ENCODE measurements around the gene BOLA1. TPM values are rescaled to one million over a fixed set of nuclear protein-coding genes. Genes with fewer than 3 reads are reported as not detected.

BOLA1 gene
- total RNA-seq, 4 donors from 2014 or later = 7.4 to 61.0 (median 31.5) TPM

GRCh38 chr1:149925751-149926150 is 26.4 kb downstream of the BOLA1 start:
- intact Hi-C loops (cut with DNase I; ENCODE audit: low total_unique reads) = loop anchor here (5.0 kb wide), 1 partner anchor 33 kb away; no protein-coding TSS in a partner anchor
- no peak overlapping the region for H3K27ac ChIP-seq

GRCh38 chr1:149926296-149926695 is 26.9 kb downstream of the BOLA1 start:
- Histone ChIP-seq H3K4me3 (peak overlapping the region in 1 of 4 donors; percentile 98), H3K4me1 (peaks cover 20 to 62% (median 34%) of the 10 kb centered on the region in 4 donors), H3K36me3 (peaks cover 0 to 58% (median 26%) of the 10 kb centered on the region in 4 donors), H3K9me3 (no peaks in the 10 kb centered on the region), H3K27ac (no peak overlapping the region), H3K27me3 (no peaks in the 10 kb centered on the region)
- TF ChIP-seq POLR2AphosphoS5 (IDR thresholded peaks at IDR 0.05) = no peak
- TF ChIP-seq CTCF (IDR thresholded peaks at IDR 0.05) = no peak
- no peak for TF ChIP-seq EP300 (IDR thresholded peaks at IDR 0.05; ENCODE audit: low read depth)
- TF ChIP-seq POLR2A (IDR thresholded peaks at IDR 0.05) = no peak
- in situ Hi-C loops (cut with MboI; ENCODE audit: low pct_ligation_motif_present in 1 of 4, low pct_unique_long_range_greater_than_20kb in 1 of 4, low sequenced_read_pairs in 3 of 4) (no loop called here), intact Hi-C loops (cut with DNase I; ENCODE audit: low total_unique reads) (loop anchor here (5.0 kb wide), 1 partner anchor 34 kb away; no protein-coding TSS in a partner anchor)
- 94% methylated on average over 9 of the region's 9 CpGs; no CpG with 5 or more reads in 1 of the 2 donors for WGBS, 2 donors (ENCODE audit: low coverage in 1 of 2)
- no peak for DNase-seq

More at GRCh38 chr1:149925751-149926150, 26.4 kb downstream of the BOLA1 start:
- no peak for DNase-seq
- peaks cover 0 to 56% (median 26%) of the 10 kb centered on the region in 4 donors for H3K36me3 ChIP-seq
- peaks cover 20 to 57% (median 30%) of the 10 kb centered on the region in 4 donors for H3K4me1 ChIP-seq
- in situ Hi-C loops (cut with MboI; ENCODE audit: low pct_ligation_motif_present in 1 of 4, low pct_unique_long_range_greater_than_20kb in 1 of 4, low sequenced_read_pairs in 3 of 4) = no loop called here
- H3K9me3 ChIP-seq = no peaks in the 10 kb centered on the region
- no peak overlapping the region for H3K4me3 ChIP-seq
- WGBS, 2 donors (ENCODE audit: low coverage in 1 of 2) = 89% methylated on average over 2 of the region's 2 CpGs; no CpG with 5 or more reads in 1 of the 2 donors
- H3K27me3 ChIP-seq = no peaks in the 10 kb centered on the region
- TF ChIP-seq EP300 (IDR thresholded peaks at IDR 0.05; ENCODE audit: low read depth) = no peak
- TF ChIP-seq POLR2AphosphoS5 (IDR thresholded peaks at IDR 0.05) = no peak
- no peak for TF ChIP-seq POLR2A (IDR thresholded peaks at IDR 0.05)
- no peak for TF ChIP-seq CTCF (IDR thresholded peaks at IDR 0.05)

- Histone ChIP-seq H3K4me1 (peaks cover 20 to 70% (median 42%) of the 10 kb centered on the region in 4 donors), H3K4me3 (peak overlapping the region; percentile 82 to 98 (median 86)), H3K27ac (peak overlapping the region; percentile 94 to 96 (median 96)), H3K27me3 (no peaks in the 10 kb centered on the region), H3K9me3 (no peaks in the 10 kb centered on the region), H3K36me3 (peaks cover 0 to 58% (median 26%) of the 10 kb centered on the region in 4 donors)
- whole genome bisulfite sequencing, 2 donors (ENCODE audit: low coverage in 1 of 2) = 0 to 7% methylated on average over 7 to 10 of the region's 10 CpGs
- DNase-seq = no peak
- intact Hi-C loops (cut with DNase I; ENCODE audit: low total_unique reads) = loop anchor here (5.0 kb wide), 1 partner anchor 35 kb away; no protein-coding TSS in a partner anchor
- TF ChIP-seq POLR2A (IDR thresholded peaks at IDR 0.05) (no peak), CTCF (IDR thresholded peaks at IDR 0.05) (no peak), POLR2AphosphoS5 (IDR thresholded peaks at IDR 0.05) (no peak), EP300 (IDR thresholded peaks at IDR 0.05; ENCODE audit: low read depth) (no peak)
- in situ Hi-C loops (cut with MboI; ENCODE audit: low pct_ligation_motif_present in 1 of 4, low pct_unique_long_range_greater_than_20kb in 1 of 4, low sequenced_read_pairs in 3 of 4) = no loop called here
These were observed 27.7 kb downstream of the BOLA1 start for GRCh38 chr1:149927056-149927562.

- Histone ChIP-seq H3K36me3 (peaks cover 0 to 54% (median 24%) of the 10 kb centered on the region in 4 donors), H3K27ac (peak within 1 kb of the TSS; percentile 94 to 96 (median 96)), H3K9me3 (no peaks in the 10 kb centered on the region), H3K27me3 (no peaks in the 10 kb centered on the region), H3K4me1 (peaks cover 20 to 74% (median 44%) of the 10 kb centered on the region in 4 donors), H3K4me3 (peak within 1 kb of the TSS; percentile 82 to 98 (median 86))
- peak; percentile 97 for DNase-seq
- intact Hi-C loops (cut with DNase I; ENCODE audit: low total_unique reads) = loop anchor here (5.0 kb wide), 1 partner anchor 35 kb away; no protein-coding TSS in a partner anchor
- peak; percentile 94 for TF ChIP-seq POLR2A (IDR thresholded peaks at IDR 0.05)
- TF ChIP-seq CTCF (IDR thresholded peaks at IDR 0.05) = no peak
- TF ChIP-seq EP300 (IDR thresholded peaks at IDR 0.05; ENCODE audit: low read depth) = no peak
- peak; percentile 96 for TF ChIP-seq POLR2AphosphoS5 (IDR thresholded peaks at IDR 0.05)
- in situ Hi-C loops (cut with MboI; ENCODE audit: low pct_ligation_motif_present in 1 of 4, low pct_unique_long_range_greater_than_20kb in 1 of 4, low sequenced_read_pairs in 3 of 4) = no loop called here
- WGBS, 2 donors (ENCODE audit: low coverage in 1 of 2) = 0 to 1% methylated on average over 10 to 46 of the region's 47 CpGs
These were observed 28.4 kb downstream of the BOLA1 start, which contains the start of gene SF3B4 for GRCh38 chr1:149927563-149928400. Gene SF3B4 (minus strand): TSS chr1:149927803. CDS start chr1:149927759, 44 bp downstream.
